SK-N-SH (cell line): ENCODE results near the gene TBX18. TPM values are rescaled to one million over a fixed set of nuclear protein-coding genes. Genes with fewer than 3 reads are reported as not detected.
A peak's percentile ranks its signal among the peaks of the same experiment; 100 is the strongest.

ENCODE experiments used
- CTCF ChIA-PET: fragments of 300-600, 350-600 bp; formaldehyde crosslinking; extraction: SDS; loops from one replicate; lab custom pipeline; 2021; lab: Yijun Ruan, JAX
- POLR2A ChIA-PET: fragments of 350-600 bp; sonication (Branson Sonifier 250); formaldehyde crosslinking; extraction: SDS; loops from one replicate; lab custom pipeline; 2020; ENCODE audit warnings: antibody characterized with exemption, inconsistent platforms; lab: Yijun Ruan, JAX
- DNase-seq: peaks from one replicate; pipeline ENCODE4 v3.0.0; 2012
- H2AFZ ChIP-seq: fragments of 200-600 bp; sonication (generic); 2 replicates; pipeline ENCODE4 v1.8.1; 2016; ENCODE audit warnings: antibody characterized with exemption, mild to moderate bottlenecking, low read depth
- H3F3A ChIP-seq: fragments of 200-600 bp; sonication (generic); replicated peaks from 2 replicates; pipeline ENCODE3; 2016; ENCODE audit warnings: antibody characterized with exemption, mild to moderate bottlenecking; ENCODE audit not compliant: insufficient read depth
- H3K27ac ChIP-seq, 2 experiments: fragments of 200-500 bp in 1 of 2; fragments of 200-600 bp in 1 of 2; sonication (Bioruptor generic) in 1 of 2; sonication (generic), shearing (Covaris generic) in 1 of 2; 2 replicates each; pipeline versions ENCODE4 v1.5.1 to v1.6.1; 2014 to 2016; ENCODE audit warnings: low read depth in 2 of 2, inconsistent platforms in 1 of 2, low read length in 1 of 2, mild to moderate bottlenecking in 1 of 2, mixed read lengths in 1 of 2
- H3K27me3 ChIP-seq: fragments of 200-600 bp; sonication (generic), shearing (Covaris generic); 2 replicates; pipeline ENCODE4 v1.6.1; 2016; ENCODE audit warnings: mixed run types; ENCODE audit not compliant: insufficient read depth
- H3K36me3 ChIP-seq, 2 experiments: fragments of 200-500 bp in 1 of 2; fragments of 200-600 bp in 1 of 2; sonication (Bioruptor generic) in 1 of 2; sonication (generic) in 1 of 2; replicated peaks in 1 of 2; 2 replicates each; pipeline versions ENCODE3 to v1.5.1; 2014 to 2016; ENCODE audit warnings: low read length in 1 of 2, mild to moderate bottlenecking in 1 of 2; ENCODE audit not compliant: insufficient read depth in 2 of 2, control insufficient read depth in 1 of 2
- H3K4me1 ChIP-seq, 2 experiments: fragments of 200-500 bp in 1 of 2; fragments of 200-600 bp in 1 of 2; sonication (Bioruptor generic) in 1 of 2; sonication (generic), shearing (Covaris generic) in 1 of 2; 2 replicates each; pipeline versions ENCODE4 v1.5.1 to v1.6.1; 2014 to 2016; ENCODE audit warnings: low read depth in 1 of 2, low read length in 1 of 2, mixed run types in 1 of 2; ENCODE audit not compliant: insufficient read depth in 2 of 2, control insufficient read depth in 1 of 2
- H3K4me2 ChIP-seq: fragments of 200-600 bp; sonication (generic), shearing (Covaris generic); 2 replicates; pipeline ENCODE4 v1.6.1; 2017; ENCODE audit warnings: mixed run types
- H3K4me3 ChIP-seq, 2 experiments: fragments of 200-500 bp in 1 of 2; fragments of 200-600 bp in 1 of 2; sonication (Bioruptor generic) in 1 of 2; sonication (generic), shearing (Covaris generic) in 1 of 2; 2 replicates each; pipeline versions ENCODE4 v1.5.1 to v1.8.1; 2014 to 2016; ENCODE audit warnings: low read depth in 2 of 2, inconsistent platforms in 1 of 2, low read length in 1 of 2, mild to moderate bottlenecking in 1 of 2, mixed read lengths in 1 of 2, moderate library complexity in 1 of 2
- H3K79me2 ChIP-seq: fragments of 200-600 bp; sonication (generic); 2 replicates; pipeline ENCODE4 v1.8.1; 2017; ENCODE audit warnings: mild to moderate bottlenecking; ENCODE audit not compliant: insufficient read depth
- H3K9ac ChIP-seq: fragments of 200-600 bp; sonication (generic); 2 replicates; pipeline ENCODE4 v1.6.1; 2017; ENCODE audit warnings: mixed run types
- H3K9me2 ChIP-seq: fragments of 200-600 bp; sonication (generic); 2 replicates; pipeline ENCODE4 v1.6.1; 2017; ENCODE audit warnings: mixed run types
- H3K9me3 ChIP-seq: fragments of 200-600 bp; sonication (generic); 2 replicates; pipeline ENCODE4 v1.6.1; 2017; ENCODE audit warnings: mixed run types, mild to moderate bottlenecking, moderate library complexity
- H4K20me1 ChIP-seq: fragments of 200-600 bp; sonication (generic); 2 replicates; pipeline ENCODE4 v1.6.1; 2017; ENCODE audit warnings: mild to moderate bottlenecking, mixed run types; ENCODE audit not compliant: insufficient read depth
- CHD2 ChIP-seq: fragments of 150-350 bp; IDR thresholded peaks from 2 replicates; pipeline ENCODE4 v1.6.1; 2018; ENCODE audit warnings: low read length; ENCODE audit not compliant: partially characterized antibody
- ELF1 ChIP-seq: IDR thresholded peaks from 2 replicates; pipeline ENCODE4 v1.4.0; 2012
- EP300 ChIP-seq, 2 experiments: IDR thresholded peaks; 2 replicates each; pipeline versions ENCODE4 v1.4.0 to v1.6.1; 2012; ENCODE audit warnings: borderline replicate concordance in 1 of 2, low read depth in 1 of 2, low read length in 1 of 2
- FOSL2 ChIP-seq: IDR thresholded peaks from 2 replicates; pipeline ENCODE4 v1.4.0; 2012; ENCODE audit warnings: low read depth, mild to moderate bottlenecking, moderate library complexity, borderline replicate concordance
- FOXM1 ChIP-seq: IDR thresholded peaks from 2 replicates; pipeline ENCODE4 v1.4.0; 2012; ENCODE audit warnings: low read depth, mild to moderate bottlenecking
- GATA2 ChIP-seq: sonication (generic); formaldehyde crosslinking; IDR thresholded peaks from 2 replicates; pipeline ENCODE4 v1.5.0; 2020; ENCODE audit warnings: mild to moderate bottlenecking, missing genetic modification reagents
- JUND ChIP-seq: IDR thresholded peaks from 2 replicates; pipeline ENCODE4 v1.4.0; 2012
- MXI1 ChIP-seq: IDR thresholded peaks from 2 replicates; pipeline ENCODE4 v1.6.1; 2012; ENCODE audit warnings: mild to moderate bottlenecking, low read depth, low read length, improper control_type of control experiment
- NFIC ChIP-seq: IDR thresholded peaks from 2 replicates; pipeline ENCODE4 v1.4.0; 2012; ENCODE audit warnings: borderline replicate concordance
- POLR2AphosphoS5 ChIP-seq: IDR thresholded peaks from 2 replicates; pipeline ENCODE4 v1.6.1; 2012; ENCODE audit warnings: low read depth, low read length
- RFX5 ChIP-seq: IDR thresholded peaks from 2 replicates; pipeline ENCODE4 v1.6.1; 2012; ENCODE audit warnings: mild to moderate bottlenecking, improper control_type of control experiment, low read length
- RXRA ChIP-seq: IDR thresholded peaks from 2 replicates; pipeline ENCODE4 v1.4.0; 2012; ENCODE audit warnings: low read depth, mild to moderate bottlenecking, borderline replicate concordance
- TAF1 ChIP-seq: IDR thresholded peaks from 2 replicates; pipeline ENCODE4 v1.6.1; 2012; ENCODE audit warnings: low read depth, mild to moderate bottlenecking, low read length, moderate library complexity, borderline replicate concordance
- TCF12 ChIP-seq: IDR thresholded peaks from 2 replicates; pipeline ENCODE4 v1.4.0; 2012
- TEAD4 ChIP-seq: IDR thresholded peaks from 2 replicates; pipeline ENCODE4 v1.4.0; 2012; ENCODE audit warnings: mild to moderate bottlenecking, borderline replicate concordance; ENCODE audit not compliant: insufficient read depth
- YY1 ChIP-seq: IDR thresholded peaks from 2 replicates; pipeline ENCODE4 v1.4.0; 2012; ENCODE audit warnings: low read depth, mild to moderate bottlenecking
- ZBTB33 ChIP-seq: IDR thresholded peaks from 2 replicates; pipeline ENCODE4 v1.4.0; 2012; ENCODE audit warnings: low read depth, borderline replicate concordance
- WGBS: methylation state at CpG from one replicate; pipeline ENCODE4 v1.1.6; 2017; ENCODE audit warnings: low lambda C conversion rate; 5-methylcytosine and 5-hydroxymethylcytosine counted together
- polyA plus RNA-seq, 3 experiments: library from polyadenylated mRNA; depleted of rRNA; stranded (reverse); fragments of >200 nt; gene quantifications; 2 replicates each; pipeline ENCODE4 v1.2.3, GENCODE V29; 2012
- TF ChIP-seq, protein P1 (sequence below): IDR thresholded peaks from 2 replicates; pipeline ENCODE4; 2012
- TF ChIP-seq, protein P2 (sequence below): fragments of 200-600 bp; sonication (generic); IDR thresholded peaks from 2 replicates; pipeline ENCODE4 v1.6.1; 2017; ENCODE audit warnings: antibody characterized with exemption, mild to moderate bottlenecking, moderate library complexity

The TBX18 gene
- polyA plus RNA-seq, 1 of the 3 experiments (the other 2 are of a cell fraction): 19.3 TPM

DNA sequence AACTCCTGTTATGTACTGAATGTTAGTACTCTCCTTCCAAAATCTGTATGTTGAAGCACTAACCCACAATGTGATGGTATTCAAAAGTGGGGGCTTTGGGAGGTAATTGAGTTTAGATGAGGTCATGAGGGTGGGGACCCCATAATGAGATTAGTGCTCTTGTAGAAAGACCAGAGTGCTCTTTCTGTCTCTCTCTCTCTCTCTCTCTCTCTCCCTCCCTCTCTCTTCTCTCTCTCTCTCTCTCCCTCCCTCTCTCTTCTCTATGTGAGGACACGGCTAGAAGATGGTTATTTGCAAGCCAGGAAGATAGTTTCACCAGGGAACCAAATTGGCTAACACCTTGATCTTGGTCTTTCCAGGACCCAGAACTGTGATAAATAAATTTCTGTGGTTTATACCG, 107.4 kb downstream of the TBX18 start (continued):
- TF ChIP-seq RFX5: no peak
- TF ChIP-seq NFIC: no peak
- TF ChIP-seq JUND: no peak

GRCh38 chr6:84653027-84653551, 111.3 kb downstream of the TBX18 start:
- peak overlapping the region; percentile 73 to 74; a peak in 3 of 4 replicates for H3K27ac ChIP-seq
- no peaks in the 10 kb centered on the region for H3K9me2 ChIP-seq
- H3K4me3 ChIP-seq: peak overlapping the region in 1 of 2 experiments; percentile 3; a peak in 1 of 4 replicates
- peak overlapping the region; percentile 51; the same call in 1 of the 2 replicates for H3K4me2 ChIP-seq
- H4K20me1 ChIP-seq: no peaks in the 10 kb centered on the region
- H3K9me3 ChIP-seq: no peaks in the 10 kb centered on the region
- DNase-seq: no peak
- ChIA-PET CTCF (no interaction called here), POLR2A (no interaction called here)
- H3K36me3 ChIP-seq: no peaks in the 10 kb centered on the region
- H3K4me1 ChIP-seq: peaks cover 0 to 17% of the 10 kb centered on the region in 2 experiments; a peak in 3 of 4 replicates
- peak overlapping the region; percentile 39; the same call in 1 of the 2 replicates for H3K9ac ChIP-seq
- no peaks in the 10 kb centered on the region for H3K79me2 ChIP-seq
- TF ChIP-seq FOXM1: 0 out of 2 replicates have a peak, but pooled peaks have one; percentile 26
- no peak for TF ChIP-seq YY1
- no peak for TF ChIP-seq MXI1
- peak; percentile 67 for TF ChIP-seq TCF12
- TF ChIP-seq ELF1: no peak
- no peak overlapping the region; the same call in 1 of the 2 replicates for H2AFZ ChIP-seq
- peaks cover 19% of the 10 kb centered on the region for H3F3A ChIP-seq
- WGBS: 56% methylated on average over 3 of the region's 3 CpGs
- H3K27me3 ChIP-seq: no peaks in the 10 kb centered on the region

GRCh38 chr6:84652356-84653026, 111.9 kb downstream of the TBX18 start:
- Histone ChIP-seq H3K4me2 (peak overlapping the region; percentile 51; the same call in 1 of the 2 replicates), H2AFZ (no peak overlapping the region; the same call in 1 of the 2 replicates), H3K9me3 (no peaks in the 10 kb centered on the region), H3K79me2 (no peaks in the 10 kb centered on the region), H4K20me1 (no peaks in the 10 kb centered on the region), H3K9ac (peak overlapping the region; percentile 39; the same call in 1 of the 2 replicates), H3K4me1 (peaks cover 0 to 17% of the 10 kb centered on the region in 2 experiments; a peak in 3 of 4 replicates), H3K27me3 (no peaks in the 10 kb centered on the region), H3K9me2 (no peaks in the 10 kb centered on the region), H3F3A (peaks cover 16% of the 10 kb centered on the region), H3K36me3 (no peaks in the 10 kb centered on the region), H3K27ac (peak overlapping the region; percentile 74 to 79; a peak in 3 of 4 replicates), H3K4me3 (0 out of 4 replicates have a peak overlapping the region, but pooled peaks of 1 of the 2 experiments have one; percentile 3)
- ChIA-PET CTCF (interaction anchor here (0.8 kb wide), 1 partner anchor 11 kb away, joined by 3 read pairs; no protein-coding TSS in a partner anchor), POLR2A (no interaction called here)
- no peak for DNase-seq
- WGBS: 3% methylated on average over 3 of the region's 3 CpGs
- TF ChIP-seq TAF1 (0 out of 2 replicates have a peak, but pooled peaks have one; percentile 11), EP300 (IDR thresholded peaks at IDR 0.05; ENCODE audit: borderline replicate concordance in 1 of 2, low read depth in 1 of 2, low read length in 1 of 2) (peak; percentile 30 to 98; a peak in 3 of 4 replicates), TCF12 (peak; percentile 95), JUND (peak; percentile 99), TEAD4 (peak; percentile 100), FOXM1 (peak; percentile 82; the same call in 1 of the 2 replicates), CHD2 (no peak), POLR2AphosphoS5 (peak; percentile 88; the same call in 1 of the 2 replicates), YY1 (peak; percentile 21; the same call in 1 of the 2 replicates), FOSL2 (peak; percentile 94), NFIC (peak; percentile 98), MXI1 (no peak), ZBTB33 (peak; percentile 63; the same call in 1 of the 2 replicates), RXRA (peak; percentile 80), GATA2 (CRISPR knock-in tag) (no peak)
- TF ChIP-seq, protein P1, sequence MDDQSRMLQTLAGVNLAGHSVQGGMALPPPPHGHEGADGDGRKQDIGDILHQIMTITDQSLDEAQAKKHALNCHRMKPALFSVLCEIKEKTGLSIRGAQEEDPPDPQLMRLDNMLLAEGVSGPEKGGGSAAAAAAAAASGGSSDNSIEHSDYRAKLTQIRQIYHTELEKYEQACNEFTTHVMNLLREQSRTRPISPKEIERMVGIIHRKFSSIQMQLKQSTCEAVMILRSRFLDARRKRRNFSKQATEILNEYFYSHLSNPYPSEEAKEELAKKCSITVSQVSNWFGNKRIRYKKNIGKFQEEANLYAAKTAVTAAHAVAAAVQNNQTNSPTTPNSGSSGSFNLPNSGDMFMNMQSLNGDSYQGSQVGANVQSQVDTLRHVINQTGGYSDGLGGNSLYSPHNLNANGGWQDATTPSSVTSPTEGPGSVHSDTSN: peak; percentile 94
- TF ChIP-seq, protein P2, sequence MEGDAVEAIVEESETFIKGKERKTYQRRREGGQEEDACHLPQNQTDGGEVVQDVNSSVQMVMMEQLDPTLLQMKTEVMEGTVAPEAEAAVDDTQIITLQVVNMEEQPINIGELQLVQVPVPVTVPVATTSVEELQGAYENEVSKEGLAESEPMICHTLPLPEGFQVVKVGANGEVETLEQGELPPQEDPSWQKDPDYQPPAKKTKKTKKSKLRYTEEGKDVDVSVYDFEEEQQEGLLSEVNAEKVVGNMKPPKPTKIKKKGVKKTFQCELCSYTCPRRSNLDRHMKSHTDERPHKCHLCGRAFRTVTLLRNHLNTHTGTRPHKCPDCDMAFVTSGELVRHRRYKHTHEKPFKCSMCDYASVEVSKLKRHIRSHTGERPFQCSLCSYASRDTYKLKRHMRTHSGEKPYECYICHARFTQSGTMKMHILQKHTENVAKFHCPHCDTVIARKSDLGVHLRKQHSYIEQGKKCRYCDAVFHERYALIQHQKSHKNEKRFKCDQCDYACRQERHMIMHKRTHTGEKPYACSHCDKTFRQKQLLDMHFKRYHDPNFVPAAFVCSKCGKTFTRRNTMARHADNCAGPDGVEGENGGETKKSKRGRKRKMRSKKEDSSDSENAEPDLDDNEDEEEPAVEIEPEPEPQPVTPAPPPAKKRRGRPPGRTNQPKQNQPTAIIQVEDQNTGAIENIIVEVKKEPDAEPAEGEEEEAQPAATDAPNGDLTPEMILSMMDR: no peak
